Peyer's patch (tissue), 4 donors: ENCODE measurements around the gene PTPRQ.

ENCODE experiments used
- CTCF ChIP-seq, 6 experiments: fragments of 450-650 bp in 4 of 6; fragments of 200-600 bp in 2 of 6; sonication (generic) in 1 of 6; IDR thresholded peaks; one replicate each; pipeline ENCODE4 v1.5.1; 2017 to 2019; ENCODE audit warnings: antibody characterized with exemption in 6 of 6, mild to moderate bottlenecking in 3 of 6, moderate library complexity in 1 of 6
- POLR2A ChIP-seq, 2 donors: fragments of 450-650 bp; IDR thresholded peaks; one replicate each; pipeline ENCODE4 v1.5.1; 2017; ENCODE audit warnings: antibody characterized with exemption in 2 of 2, mild to moderate bottlenecking in 2 of 2, moderate library complexity in 2 of 2

GRCh38 chr12:80681786-80682185, 237.8 kb downstream of the PTPRQ start:
- TF ChIP-seq CTCF (IDR thresholded peaks at IDR 0.05) (no peak), POLR2A (IDR thresholded peaks at IDR 0.05) (no peak)
